A549 (cell line): ENCODE measurements around the gene RAB5IF. TPM values are rescaled to one million over a fixed set of nuclear protein-coding genes. Genes with fewer than 3 reads are reported as not detected.

Source experiments
- ATAC-seq, 2 experiments: fragments of 200-7000 bp in 1 of 2; fragments of >200 bp in 1 of 2; cut with Nextera tagmentation in 1 of 2; cut with Tn5 transposase in 1 of 2; 3 replicates each; pipeline versions ENCODE4 v1.8.0 to v1.9.1; 2018 to 2020; ENCODE audit warnings: mild to moderate bottlenecking in 1 of 2, moderate library complexity in 1 of 2
- CTCF ChIA-PET: fragments of 300-600 bp; sonication (Branson Sonifier 250); formaldehyde crosslinking; extraction: SDS; loops from one replicate; lab custom pipeline; 2021; ENCODE audit warnings: antibody characterized with exemption, inconsistent platforms; lab: Yijun Ruan, JAX
- POLR2A ChIA-PET: fragments of 350-600 bp; formaldehyde crosslinking; extraction: SDS; loops from one replicate; lab custom pipeline; 2021; ENCODE audit warnings: antibody characterized with exemption, inconsistent platforms; lab: Yijun Ruan, JAX
- DNase-seq, 2 experiments: peaks; one replicate each; pipeline versions ENCODE4 v3.0.0 to v3.0.0-alpha.2; 2011 to 2016; ENCODE audit warnings: low read depth in 1 of 2, low spot score in 1 of 2
- FAIRE-seq: peaks from 2 replicates; lab custom pipeline; 2011; peaks lifted over from hg19 to GRCh38; lab: Jason Lieb, UNC
- H3K27ac ChIP-seq, 2 experiments: fragments of >200 bp; sonication (Bioruptor Twin); formaldehyde crosslinking; 3 replicates each; pipeline ENCODE4 v1.5.1; 2016 to 2017
- H3K4me1 ChIP-seq: fragments of >200 bp; sonication (Bioruptor Twin); formaldehyde crosslinking; 3 replicates; pipeline ENCODE4 v1.6.1; 2016
- H3K4me2 ChIP-seq: fragments of >200 bp; sonication (Bioruptor Twin); formaldehyde crosslinking; 3 replicates; pipeline ENCODE4 v1.6.1; 2016
- H3K4me3 ChIP-seq: fragments of >200 bp; sonication (Bioruptor Twin); formaldehyde crosslinking; 3 replicates; pipeline ENCODE4 v1.5.1; 2016
- H3K9me3 ChIP-seq: fragments of >200 bp; sonication (Bioruptor Twin); formaldehyde crosslinking; 3 replicates; pipeline ENCODE4 v1.6.1; 2016
- ATOH8 ChIP-seq: fragments of 250-450 bp; sonication (Bioruptor Pico); IDR thresholded peaks from 2 replicates; pipeline ENCODE4 v1.5.0; 2020; ENCODE audit warnings: low read depth, mild to moderate bottlenecking, moderate library complexity
- BCL3 ChIP-seq: fragments of >200 bp; sonication (Bioruptor Twin); formaldehyde crosslinking; IDR thresholded peaks from 3 replicates; pipeline ENCODE4 v1.6.1; 2016
- CBX2 ChIP-seq: fragments of 200-600 bp; sonication (generic); IDR thresholded peaks from 2 replicates; pipeline ENCODE4 v1.6.1; 2016; ENCODE audit warnings: low read depth, mild to moderate bottlenecking, borderline replicate concordance
- CHD2 ChIP-seq: fragments of 150-350 bp; IDR thresholded peaks from 2 replicates; pipeline ENCODE4 v1.6.1; 2014; ENCODE audit warnings: low read length; ENCODE audit not compliant: partially characterized antibody
- CTCF ChIP-seq: fragments of >200 bp; sonication (Bioruptor Twin); formaldehyde crosslinking; IDR thresholded peaks from 3 replicates; pipeline ENCODE4 v1.5.1; 2016
- ELK1 ChIP-seq: fragments of 150-350 bp; IDR thresholded peaks from 2 replicates; pipeline ENCODE4 v1.6.1; 2014; ENCODE audit warnings: low read depth, mild to moderate bottlenecking, low read length
- EP300 ChIP-seq, 2 experiments: fragments of >200 bp; sonication (Bioruptor Twin); formaldehyde crosslinking; IDR thresholded peaks; 2 replicates in 1 of 2; 3 replicates in 1 of 2; pipeline ENCODE4 v1.6.1; 2016 to 2017
- HEYL ChIP-seq: fragments of 250-450 bp; sonication (Bioruptor Pico); IDR thresholded peaks from 2 replicates; pipeline ENCODE4 v1.8.0; 2021; ENCODE audit warnings: mild to moderate bottlenecking, moderate library complexity
- HMGXB4 ChIP-seq: fragments of 250-450 bp; sonication (Bioruptor Pico); IDR thresholded peaks from 2 replicates; pipeline ENCODE4 v1.5.0; 2021; ENCODE audit warnings: mild to moderate bottlenecking, moderate library complexity, borderline replicate concordance
- HOXB13 ChIP-seq: fragments of 250-450 bp; sonication (Bioruptor Pico); IDR thresholded peaks from 2 replicates; pipeline ENCODE4 v1.5.0; 2020; ENCODE audit warnings: low read depth, mild to moderate bottlenecking, moderate library complexity
- KDM1A ChIP-seq: fragments of 200-600 bp; sonication (generic); IDR thresholded peaks from 2 replicates; pipeline ENCODE4 v1.6.1; 2016; ENCODE audit warnings: low read depth, mild to moderate bottlenecking
- MAX ChIP-seq: IDR thresholded peaks from 2 replicates; pipeline ENCODE4 v1.6.1; 2012
- NFE2L2 ChIP-seq: fragments of 150-350 bp; conservative IDR thresholded peaks from 2 replicates; pipeline ENCODE4 v1.6.1; 2014; ENCODE audit warnings: low read length
- PBX3 ChIP-seq: IDR thresholded peaks from 2 replicates; pipeline ENCODE4 v1.6.1; 2012
- RAD21 ChIP-seq, 2 experiments: fragments of >200 bp in 1 of 2; sonication (Bioruptor Twin) in 1 of 2; formaldehyde crosslinking in 1 of 2; IDR thresholded peaks in 1 of 2; conservative IDR thresholded peaks in 1 of 2; 2 replicates in 1 of 2; 3 replicates in 1 of 2; pipeline ENCODE4 v1.6.1; 2012 to 2018; ENCODE audit warnings: inconsistent platforms in 1 of 2
- RFX5 ChIP-seq: fragments of 450-650 bp; IDR thresholded peaks from 2 replicates; pipeline ENCODE4 v1.7.1; 2014; ENCODE audit warnings: antibody characterized with exemption, mild to moderate bottlenecking, moderate library complexity
- RNF2 ChIP-seq: fragments of 200-600 bp; sonication (generic); IDR thresholded peaks from 2 replicates; pipeline ENCODE4 v1.6.1; 2016; ENCODE audit warnings: low read depth, mild to moderate bottlenecking, antibody characterized with exemption, moderate library complexity, borderline replicate concordance
- ZC3H11A ChIP-seq: fragments of 450-650 bp; IDR thresholded peaks from 2 replicates; pipeline ENCODE4 v1.6.1; 2014; ENCODE audit warnings: antibody characterized with exemption, mild to moderate bottlenecking
- ZNF302 ChIP-seq: fragments of 250-450 bp; sonication (Bioruptor Pico); IDR thresholded peaks from 2 replicates; pipeline ENCODE4 v1.9.0; 2021; ENCODE audit warnings: inconsistent platforms, mild to moderate bottlenecking, moderate library complexity
- WGBS: methylation state at CpG from one replicate; pipeline ENCODE4 v1.1.6; 2017; ENCODE audit errors: missing lambda C conversion rate; 5-methylcytosine and 5-hydroxymethylcytosine counted together
- polyA plus RNA-seq, 4 experiments: library from polyadenylated mRNA; depleted of rRNA in 3 of 4; stranded (reverse); fragments of >200 nt; fragmentation: RNase III in 1 of 4; extraction: RNeasy Plus Mini Kit Qiagen cat#74134 plus additional on column Dnase treatment in 1 of 4; gene quantifications; 2 replicates in 3 of 4; 3 replicates in 1 of 4; pipeline ENCODE4 v1.2.3, GENCODE V29; 2011 to 2017

Gene RAB5IF
- polyA plus RNA-seq, 2 of the 4 experiments (the other 2 are of a cell fraction): 246 to 345 TPM

- ATAC-seq (no peak), FAIRE-seq (no peak)
- Histone ChIP-seq H3K4me3 (no peak overlapping the region), H3K4me2 (no peak overlapping the region), H3K9me3 (no peaks in the 10 kb centered on the region), H3K27ac (no peak overlapping the region)
- ChIA-PET CTCF (interaction anchor here (0.6 to 4.2 kb wide), 4 partner anchors 27 to 176 kb away, joined by 3 to 23 read pairs (median 4); partner anchors contain the start of gene RAB5IF), POLR2A (no interaction called here)
- 93% methylated on average over 15 of the region's 15 CpGs for WGBS
- TF ChIP-seq ELK1: no peak
- TF ChIP-seq PBX3: no peak
- TF ChIP-seq HOXB13 (CRISPR knock-in tag): no peak
- no peak for TF ChIP-seq CBX2
- TF ChIP-seq, all 56 proteins: peak for 0
- H3K4me1 ChIP-seq: peaks cover 11% of the 10 kb centered on the region
- no peak for DNase-seq
Measured at GRCh38 chr20:36578356-36579041, 27.1 kb upstream of the RAB5IF start.

GRCh38 chr20:36579996-36580545 is 25.5 kb upstream of the RAB5IF start:
- ATAC-seq (peak in 1 of 2 experiments; percentile 42; a peak in 1 of 6 replicates), FAIRE-seq (no peak), DNase-seq (no peak)
- Histone ChIP-seq H3K4me3 (no peak overlapping the region), H3K4me2 (no peak overlapping the region), H3K4me1 (peaks cover 6% of the 10 kb centered on the region), H3K9me3 (no peaks in the 10 kb centered on the region), H3K27ac (no peak overlapping the region)
- ChIA-PET POLR2A (no interaction called here), CTCF (interaction anchor here (4.2 kb wide), 1 partner anchor 25 kb away, joined by 23 read pairs; the partner anchor contains the start of gene RAB5IF)
- TF ChIP-seq RFX5: no peak
- TF ChIP-seq BCL3: no peak
- no peak for TF ChIP-seq ATOH8 (CRISPR knock-in tag)
- TF ChIP-seq CHD2: no peak
- TF ChIP-seq ZC3H11A: no peak
- no peak for TF ChIP-seq MAX
- no peak for TF ChIP-seq HMGXB4 (CRISPR knock-in tag)
- no peak for TF ChIP-seq HEYL (CRISPR knock-in tag)
- TF ChIP-seq KDM1A: no peak
- no peak for TF ChIP-seq NFE2L2
- TF ChIP-seq EP300 (IDR thresholded peaks at IDR 0.05): no peak
- TF ChIP-seq ZNF302 (CRISPR knock-in tag): no peak
- no peak for TF ChIP-seq RAD21 (conservative IDR thresholded peaks at IDR 0.05 in 1 of 2, IDR thresholded peaks at IDR 0.05 in 1 of 2)
- no peak for TF ChIP-seq CTCF
- no peak for TF ChIP-seq RNF2
- WGBS: 77% methylated on average over 2 of the region's 2 CpGs
